Fibroblast of lung (primary cell): ENCODE data around the gene SDSL. TPM values are rescaled to one million over a fixed set of nuclear protein-coding genes. Genes with fewer than 3 reads are reported as not detected.

Experiments
- DNase-seq, 2 donors: peaks; one replicate each; pipeline versions ENCODE4 v3.0.0 to v3.0.0-alpha.2; 2010; ENCODE audit warnings: low read depth in 2 of 2
- H2AFZ ChIP-seq: 2 replicates; pipeline ENCODE4 v1.5.1; 2012; ENCODE audit warnings: low read length, control low read depth, inconsistent platforms
- H3K27ac ChIP-seq: 2 replicates; pipeline ENCODE4 v1.5.1; 2011; ENCODE audit warnings: low read length, control low read depth; ENCODE audit not compliant: insufficient read depth
- H3K27me3 ChIP-seq: 2 replicates; pipeline ENCODE4 v1.5.1; 2011; ENCODE audit warnings: mild to moderate bottlenecking, low read length; ENCODE audit not compliant: control insufficient read depth, insufficient read depth
- H3K36me3 ChIP-seq: 2 replicates; pipeline ENCODE4 v1.5.1; 2011; ENCODE audit warnings: low read length; ENCODE audit not compliant: control insufficient read depth, insufficient read depth
- H3K4me1 ChIP-seq: 2 replicates; pipeline ENCODE4 v1.5.1; 2011; ENCODE audit warnings: low read length; ENCODE audit not compliant: control insufficient read depth, insufficient read depth; ENCODE audit errors: extremely low read depth
- H3K4me2 ChIP-seq: 2 replicates; pipeline ENCODE4 v1.5.1; 2011; ENCODE audit warnings: low read length, control low read depth; ENCODE audit not compliant: insufficient read depth; ENCODE audit errors: extremely low read depth
- H3K4me3 ChIP-seq, 4 experiments: fragments of 200-600 bp in 1 of 4; sonication (generic) in 1 of 4; replicated peaks in 1 of 4; 2 replicates each; pipeline ENCODE4 v1.5.1; 2011 to 2016; ENCODE audit warnings: low read length in 4 of 4, low read depth in 3 of 4, mild to moderate bottlenecking in 3 of 4, control low read depth in 2 of 4, inconsistent platforms in 1 of 4, mixed read lengths in 1 of 4; ENCODE audit not compliant: insufficient read depth in 1 of 4; ENCODE audit errors: control extremely low read depth in 1 of 4
- H3K79me2 ChIP-seq: 2 replicates; pipeline ENCODE4 v1.5.1; 2012; ENCODE audit warnings: mild to moderate bottlenecking, low read length, inconsistent platforms; ENCODE audit not compliant: control insufficient read depth, insufficient read depth
- H3K9ac ChIP-seq: 2 replicates; pipeline ENCODE4 v1.5.1; 2011; ENCODE audit warnings: mild to moderate bottlenecking, low read length, control low read depth; ENCODE audit not compliant: insufficient read depth
- H3K9me3 ChIP-seq: 2 replicates; pipeline ENCODE4 v1.5.1; 2012; ENCODE audit warnings: low read depth, low read length; ENCODE audit not compliant: control insufficient read depth, insufficient read depth
- H4K20me1 ChIP-seq: 2 replicates; pipeline ENCODE4 v1.5.1; 2011; ENCODE audit warnings: low read length; ENCODE audit not compliant: control insufficient read depth, insufficient read depth; ENCODE audit errors: extremely low read depth
- CTCF ChIP-seq, 2 donors: IDR thresholded peaks in 1 of 2; conservative IDR thresholded peaks in 1 of 2; 1 replicate in 1 of 2; 2 replicates in 1 of 2; pipeline ENCODE4 v1.5.1; 2011 to 2012; ENCODE audit warnings: low read length in 2 of 2, control low read depth in 1 of 2, inconsistent platforms in 1 of 2, low read depth in 1 of 2, mild to moderate bottlenecking in 1 of 2
- EZH2 ChIP-seq: IDR thresholded peaks from 2 replicates; pipeline ENCODE4 v1.5.1; 2012; ENCODE audit warnings: low read length, control low read depth, mild to moderate bottlenecking; ENCODE audit errors: missing control alignments
- polyA plus RNA-seq, 2 donors: library from polyadenylated mRNA; depleted of rRNA in 1 of 2; stranded (reverse) in 1 of 2; unstranded in 1 of 2; fragments of >200 nt; gene quantifications; 2 replicates each; pipeline ENCODE4 v1.2.1, GENCODE V29; 2011 to 2012; ENCODE audit warnings: missing spikeins in 1 of 2
- total RNA-seq: library from RNA; depleted of rRNA; stranded (reverse); fragments of >200 nt; gene quantifications from 2 replicates; pipeline ENCODE4 v1.2.1, GENCODE V29; 2014

SDSL gene
- total and polyA plus RNA-seq, 2 donors (not counting 1 experiment from before 2014, with no cell fraction given), result 5.1 to 12.4 TPM

GRCh38 chr12:113438523-113439300 lies 16.5 kb downstream of the SDSL start:
- no peaks in the 10 kb centered on the region for H3K4me1 ChIP-seq
- H3K36me3 ChIP-seq, result no peaks in the 10 kb centered on the region
- H3K27ac ChIP-seq, result no peak overlapping the region
- H3K4me2 ChIP-seq, result no peak overlapping the region
- H3K9ac ChIP-seq, result no peak overlapping the region
- H3K9me3 ChIP-seq, result no peaks in the 10 kb centered on the region
- H2AFZ ChIP-seq, result no peak overlapping the region
- no peaks in the 10 kb centered on the region for H3K79me2 ChIP-seq
- no peaks in the 10 kb centered on the region for H3K27me3 ChIP-seq
- H3K4me3 ChIP-seq, result no peak overlapping the region
- no peaks in the 10 kb centered on the region for H4K20me1 ChIP-seq
- no peak for TF ChIP-seq CTCF (conservative IDR thresholded peaks at IDR 0.05 in 1 of 2, IDR thresholded peaks at IDR 0.05 in 1 of 2; ENCODE audit: low read depth in 1 of 2, low read length in 2 of 2)
- TF ChIP-seq EZH2, result no peak
- DNase-seq, result no peak

DNA sequence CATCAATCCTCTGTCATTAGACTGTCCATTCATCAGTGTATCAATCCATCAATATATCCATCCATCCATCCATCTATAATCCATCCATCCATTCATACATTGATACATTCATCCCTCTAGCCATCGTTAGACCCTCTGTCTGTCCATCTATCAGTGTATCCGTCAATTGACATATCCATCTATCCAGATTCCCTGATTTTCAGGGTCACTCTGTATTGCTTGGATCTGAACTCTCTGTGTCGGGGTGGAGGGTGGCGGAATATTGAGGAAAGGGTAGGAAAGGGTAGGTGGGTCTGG lies 17.1 kb downstream of the SDSL start:
- Histone ChIP-seq H3K79me2 (no peaks in the 10 kb centered on the region), H3K4me1 (no peaks in the 10 kb centered on the region), H3K27ac (no peak overlapping the region), H3K4me3 (no peak overlapping the region), H3K27me3 (no peaks in the 10 kb centered on the region), H3K9ac (no peak overlapping the region), H3K9me3 (no peaks in the 10 kb centered on the region), H4K20me1 (no peaks in the 10 kb centered on the region), H3K36me3 (no peaks in the 10 kb centered on the region), H3K4me2 (no peak overlapping the region), H2AFZ (no peak overlapping the region)
- no peak for DNase-seq
- no peak for TF ChIP-seq CTCF (conservative IDR thresholded peaks at IDR 0.05 in 1 of 2, IDR thresholded peaks at IDR 0.05 in 1 of 2; ENCODE audit: low read depth in 1 of 2, low read length in 2 of 2)
- no peak for TF ChIP-seq EZH2

DNA sequence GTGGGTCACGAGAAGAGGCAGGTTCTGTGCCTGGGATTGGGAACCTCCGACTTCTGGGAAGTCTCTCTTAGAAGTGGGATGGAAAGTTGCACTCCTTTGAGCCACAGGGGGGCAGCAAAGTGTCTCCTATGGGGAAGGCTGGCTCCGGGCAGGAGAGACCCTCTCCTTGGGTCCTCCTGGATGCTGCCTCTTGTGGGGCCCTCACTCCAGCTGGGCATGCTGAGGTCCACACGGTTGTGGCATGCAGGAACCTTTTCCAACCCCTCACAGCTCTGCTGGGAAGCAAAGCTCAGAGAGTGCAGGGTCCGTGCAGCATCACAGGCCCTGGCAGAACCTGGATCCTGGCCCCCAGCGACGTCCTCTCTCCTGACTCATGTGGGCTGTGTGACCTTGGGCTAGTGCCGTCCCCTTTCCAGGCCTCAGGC lies 17.4 kb downstream of the SDSL start:
- H3K4me2 ChIP-seq, result no peak overlapping the region
- H3K27me3 ChIP-seq, result no peaks in the 10 kb centered on the region
- H3K9ac ChIP-seq, result no peak overlapping the region
- H3K79me2 ChIP-seq, result no peaks in the 10 kb centered on the region
- peak; percentile 21 to 35 for DNase-seq
- H3K9me3 ChIP-seq, result no peaks in the 10 kb centered on the region
- no peak overlapping the region for H3K4me3 ChIP-seq
- no peak overlapping the region for H3K27ac ChIP-seq
- no peaks in the 10 kb centered on the region for H3K4me1 ChIP-seq
- no peak overlapping the region for H2AFZ ChIP-seq
- no peaks in the 10 kb centered on the region for H4K20me1 ChIP-seq
- H3K36me3 ChIP-seq, result no peaks in the 10 kb centered on the region
- peak; percentile 60 to 76 for TF ChIP-seq CTCF (conservative IDR thresholded peaks at IDR 0.05 in 1 of 2, IDR thresholded peaks at IDR 0.05 in 1 of 2; ENCODE audit: low read depth in 1 of 2, low read length in 2 of 2)
- TF ChIP-seq EZH2, result no peak
